Ovary (tissue), 9 donors: ENCODE results near the gene PTPA. TPM values are rescaled to one million over a fixed set of nuclear protein-coding genes. Genes with fewer than 3 reads are reported as not detected.

ENCODE experiments used
- DNase-seq, 5 donors: peaks; one replicate each; pipeline ENCODE4 v3.0.0-alpha.2; 2019 to 2020
- H3K27ac ChIP-seq, 2 donors: fragments of 200-600 bp; one replicate each; pipeline versions ENCODE4 v1.5.1 to v1.8.0; 2019 to 2022
- H3K27me3 ChIP-seq: fragments of 200-600 bp; one replicate; pipeline ENCODE4 v1.8.0; 2022
- H3K36me3 ChIP-seq: fragments of 200-600 bp; sonication (generic); one replicate; pipeline ENCODE4 v1.5.1; 2019
- H3K4me1 ChIP-seq: one replicate; pipeline ENCODE4 v1.8.1; 2013; ENCODE audit warnings: mild to moderate bottlenecking, moderate library complexity; ENCODE audit not compliant: insufficient read depth
- H3K4me3 ChIP-seq: fragments of 200-600 bp; sonication (generic); one replicate; pipeline ENCODE4 v1.5.1; 2017
- H3K9me3 ChIP-seq, 2 donors: fragments of 200-600 bp in 1 of 2; sonication (generic) in 1 of 2; one replicate each; pipeline versions ENCODE4 v1.5.1 to v1.8.1; 2013 to 2019; ENCODE audit warnings: mild to moderate bottlenecking in 1 of 2, moderate library complexity in 1 of 2
- CTCF ChIP-seq, 3 donors: fragments of 450-650 bp in 2 of 3; fragments of 200-600 bp in 1 of 3; IDR thresholded peaks; one replicate each; pipeline versions ENCODE4 v1.5.1 to v1.8.0; 2016 to 2022; ENCODE audit warnings: antibody characterized with exemption in 3 of 3, mild to moderate bottlenecking in 1 of 3
- EP300 ChIP-seq: sonication (generic); formaldehyde crosslinking; IDR thresholded peaks from one replicate; pipeline ENCODE4 v1.6.1; 2017; ENCODE audit warnings: antibody characterized with exemption
- POLR2A ChIP-seq: fragments of 450-650 bp; IDR thresholded peaks from one replicate; pipeline ENCODE4 v1.6.1; 2017; ENCODE audit warnings: antibody characterized with exemption, mild to moderate bottlenecking, moderate library complexity
- WGBS, 3 donors: extraction: QIAGEN DNeasy Blood & Tissue Kit in 1 of 3; methylation state at CpG; one replicate each; pipeline versions ENCODE4 v1.1.5 to v1.1.7; 2013 to 2017; 5-methylcytosine and 5-hydroxymethylcytosine counted together
- intact Hi-C, 4 donors: fragments of 100-400 bp; cut with DNase I; formaldehyde crosslinking; loops; one replicate each; pipeline versions ENCODE4 v1.11.0 to v1.15.1; 2022 to 2023
- polyA plus RNA-seq, 2 donors: library from polyadenylated mRNA; stranded (reverse); fragments of 200-250 nt in 1 of 2; fragments of 350-450 nt in 1 of 2; fragmentation: Illumina TruSeq in 1 of 2; extraction: RNeasy Lipid Tissue Mini Kit (QIAGEN cat#74804) in 1 of 2; gene quantifications; one replicate each; pipeline ENCODE4 v1.2.3, GENCODE V29; 2013 to 2014
- total RNA-seq, 7 donors: library from RNA; depleted of rRNA in 2 of 7; stranded (reverse); fragments of >200 nt in 2 of 7; fragmentation: NEBNext Ultra II Directional in 3 of 7; extraction: Animal tissue kit (Norgen Biotek cat#: 25700) in 3 of 7; gene quantifications; one replicate each; pipeline versions ENCODE4 v1.1.0 to v1.2.4, GENCODE V29; 2016 to 2023
- donor health status: DM: no; HTN: no; CAD: no; lungs with moderate emphysema.
- donor health status: DM: no; HTN: no; CAD: no.
- donor health status: Bipolar disorder and iron deficiency.
- donor health status: DM: yes; HTN: yes; CAD: no.
- donor health status: DM: no; HTN: no; CAD: no.
- donor health status: DM: yes; HTN: yes; CAD: no.

Gene PTPA
- total and polyA plus RNA-seq, 9 donors: 32.1 to 107 (median 89.2) TPM

DNA sequence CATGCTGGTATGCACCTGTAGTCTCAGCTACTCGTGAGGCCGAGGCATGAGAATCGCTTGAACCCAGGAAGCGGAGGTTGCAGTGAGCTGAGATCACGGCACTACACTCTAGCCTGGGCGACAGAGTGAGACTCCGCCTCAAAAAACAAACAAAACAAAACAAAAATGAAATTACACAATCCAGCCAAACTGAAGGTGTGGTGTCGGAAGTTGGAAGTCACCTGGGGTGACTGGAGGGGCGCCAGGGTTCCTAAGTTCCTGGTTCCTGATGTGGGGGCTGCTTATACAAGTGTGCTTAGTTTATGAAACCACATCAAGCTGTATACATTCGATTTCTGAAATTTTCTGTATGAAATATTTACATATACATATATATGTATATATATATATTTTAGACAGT is 34.0 kb upstream of the PTPA start:
- H3K9me3 ChIP-seq: no peaks in the 10 kb centered on the region
- DNase-seq: peak in 1 of 5 donors; percentile 17
- TF ChIP-seq CTCF (IDR thresholded peaks at IDR 0.05) (no peak), EP300 (no peak), POLR2A (no peak)
- H3K27me3 ChIP-seq: no peaks in the 10 kb centered on the region
- WGBS, 3 donors: 79 to 86% (median 84%) methylated on average over 10 of the region's 10 CpGs
- intact Hi-C loops: no loop called here
- no peaks in the 10 kb centered on the region for H3K36me3 ChIP-seq
- no peak overlapping the region for H3K4me3 ChIP-seq
- H3K4me1 ChIP-seq: peaks cover 5% of the 10 kb centered on the region
- no peak overlapping the region for H3K27ac ChIP-seq

DNA sequence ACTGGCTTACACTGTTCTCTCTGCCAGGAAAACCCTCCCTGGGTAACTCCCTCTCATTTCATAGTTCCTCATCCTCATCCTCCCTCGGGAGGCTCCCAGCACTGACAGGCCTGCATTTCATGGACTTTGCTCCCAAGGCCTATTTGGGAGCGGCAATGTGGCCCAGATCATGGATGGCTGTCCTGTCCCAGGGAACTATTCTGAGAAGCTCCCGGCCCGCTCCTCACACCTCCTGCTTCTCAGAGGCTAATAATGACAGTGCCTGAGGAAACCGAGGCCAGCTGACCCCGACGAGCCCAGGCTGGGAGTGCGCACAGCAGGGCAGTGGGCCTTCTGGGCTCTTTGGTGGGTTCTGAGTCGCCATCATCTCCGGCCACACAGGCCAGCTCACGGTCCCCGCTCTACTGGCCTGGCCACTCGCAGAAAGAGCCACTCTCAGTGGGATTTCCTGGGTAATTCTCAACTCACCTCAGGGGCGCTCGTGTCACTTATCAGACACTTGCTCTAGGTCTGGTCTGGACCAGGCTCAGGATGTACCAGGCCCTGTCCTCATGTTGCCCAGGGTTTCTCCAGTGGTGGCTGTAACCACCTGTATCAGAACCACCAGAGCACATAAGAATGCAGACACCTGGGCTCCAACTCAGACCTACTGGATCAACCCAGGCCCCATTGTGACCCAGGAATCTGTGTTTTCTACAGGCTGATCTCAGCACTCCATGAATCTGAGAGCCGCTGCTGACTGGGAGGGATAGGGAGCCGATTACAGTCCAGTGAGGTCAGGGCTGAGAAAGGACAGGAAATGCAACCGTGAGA is 32.3 kb upstream of the PTPA start:
- H3K4me1 ChIP-seq: peaks cover 5% of the 10 kb centered on the region
- TF ChIP-seq CTCF (IDR thresholded peaks at IDR 0.05) (no peak), EP300 (no peak), POLR2A (no peak)
- no peak overlapping the region for H3K4me3 ChIP-seq
- 80 to 85% (median 81%) methylated on average over 18 of the region's 18 CpGs for WGBS, 3 donors
- no peaks in the 10 kb centered on the region for H3K9me3 ChIP-seq
- DNase-seq: no peak
- intact Hi-C loops: no loop called here
- no peaks in the 10 kb centered on the region for H3K36me3 ChIP-seq
- no peak overlapping the region for H3K27ac ChIP-seq
- no peaks in the 10 kb centered on the region for H3K27me3 ChIP-seq

DNA sequence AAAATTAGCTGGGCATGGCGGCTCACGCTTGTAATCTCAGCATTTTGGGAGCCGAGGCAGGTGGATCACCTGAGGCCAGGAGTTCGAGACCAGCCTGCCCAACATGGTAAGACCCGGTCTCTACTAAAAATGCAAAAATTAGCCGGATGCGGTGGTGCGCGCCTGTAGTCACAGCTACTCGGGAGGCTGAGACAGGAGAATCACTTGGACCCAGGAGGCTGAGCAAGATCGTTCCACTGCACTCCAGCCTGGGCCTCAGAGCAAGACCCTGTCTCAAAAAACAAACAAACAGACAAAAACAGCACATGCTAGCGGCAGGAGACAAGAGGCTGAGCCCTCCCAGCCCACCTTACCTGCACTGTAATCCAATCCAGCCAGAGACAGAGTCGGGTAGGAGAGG is 31.4 kb upstream of the PTPA start:
- no peak for DNase-seq
- WGBS, 3 donors: 80 to 87% (median 80%) methylated on average over 13 of the region's 13 CpGs
- no peak for TF ChIP-seq CTCF (IDR thresholded peaks at IDR 0.05)
- no peak for TF ChIP-seq EP300
- TF ChIP-seq POLR2A: no peak
- Histone ChIP-seq H3K9me3 (no peaks in the 10 kb centered on the region), H3K4me3 (no peak overlapping the region), H3K27ac (no peak overlapping the region), H3K27me3 (no peaks in the 10 kb centered on the region), H3K4me1 (peaks cover 5% of the 10 kb centered on the region), H3K36me3 (no peaks in the 10 kb centered on the region)
- intact Hi-C loops: no loop called here

- TF ChIP-seq CTCF (IDR thresholded peaks at IDR 0.05): peak in 1 of 3 donors; percentile 3
- TF ChIP-seq EP300: no peak
- Histone ChIP-seq H3K27ac (peak overlapping the region in 1 of 2 donors; percentile 41), H3K9me3 (no peaks in the 10 kb centered on the region), H3K4me3 (peak overlapping the region; percentile 93), H3K4me1 (peaks cover 5% of the 10 kb centered on the region), H3K36me3 (no peaks in the 10 kb centered on the region), H3K27me3 (no peaks in the 10 kb centered on the region)
- no peak for DNase-seq
- WGBS, 3 donors: 3 to 4% (median 4%) methylated on average over 12 of the region's 12 CpGs
- intact Hi-C loops: no loop called here
These were observed 31.0 kb upstream of the PTPA start for GRCh38 chr9:129080298-129080600.
